H9 (cell line): ENCODE data around the gene MAN1A2. TPM values are rescaled to one million over a fixed set of nuclear protein-coding genes. Genes with fewer than 3 reads are reported as not detected.

Experiments
- DNase-seq: peaks from one replicate; pipeline ENCODE4 v3.0.0-alpha.2; 2017
- H2AFZ ChIP-seq: one replicate; pipeline ENCODE4 v1.6.1; 2013; ENCODE audit warnings: mild to moderate bottlenecking, low read length, control low read depth, moderate library complexity
- H2AK5ac ChIP-seq: 2 replicates; pipeline ENCODE4 v1.6.1; 2013; ENCODE audit warnings: low read length, control low read depth, mixed read lengths; ENCODE audit not compliant: insufficient read length
- H2BK120ac ChIP-seq: one replicate; pipeline ENCODE4 v1.6.1; 2013; ENCODE audit warnings: low read depth, mild to moderate bottlenecking, low read length, control low read depth, inconsistent platforms; ENCODE audit not compliant: poor library complexity, severe bottlenecking
- H2BK12ac ChIP-seq: 2 replicates; pipeline ENCODE4 v1.6.1; 2013; ENCODE audit warnings: low read length, control low read depth, mixed read lengths, low read depth; ENCODE audit not compliant: insufficient read length
- H2BK15ac ChIP-seq: 2 replicates; pipeline ENCODE4 v1.6.1; 2013; ENCODE audit warnings: low read depth, low read length, control low read depth
- H2BK20ac ChIP-seq: one replicate; pipeline ENCODE4 v1.6.1; 2013; ENCODE audit warnings: low read depth, mild to moderate bottlenecking, low read length, control low read depth, inconsistent platforms; ENCODE audit not compliant: poor library complexity, severe bottlenecking
- H2BK5ac ChIP-seq: 2 replicates; pipeline ENCODE4 v1.6.1; 2013; ENCODE audit warnings: low read length, control low read depth, mixed read lengths; ENCODE audit not compliant: insufficient read length
- H3K14ac ChIP-seq: 2 replicates; pipeline ENCODE4 v1.6.1; 2013; ENCODE audit warnings: low read length, control low read depth; ENCODE audit not compliant: insufficient read depth
- H3K18ac ChIP-seq: 2 replicates; pipeline ENCODE4 v1.6.1; 2013; ENCODE audit warnings: low read depth, mild to moderate bottlenecking, mixed read lengths, low read length, control low read depth; ENCODE audit not compliant: insufficient read length
- H3K23ac ChIP-seq: 2 replicates; pipeline ENCODE4 v1.6.1; 2013; ENCODE audit warnings: low read length, control low read depth, mixed read lengths, low read depth; ENCODE audit not compliant: insufficient read length
- H3K23me2 ChIP-seq: 2 replicates; pipeline ENCODE4 v1.6.1; 2013; ENCODE audit warnings: low read depth, mild to moderate bottlenecking, mixed read lengths, low read length, control low read depth; ENCODE audit not compliant: insufficient read length, poor library complexity, severe bottlenecking
- H3K27ac ChIP-seq: 2 replicates; pipeline ENCODE4 v1.5.1; 2013; ENCODE audit warnings: low read length, control low read depth, mixed read lengths, low read depth; ENCODE audit not compliant: insufficient read length
- H3K27me3 ChIP-seq: 2 replicates; pipeline ENCODE4 v1.6.1; 2013; ENCODE audit warnings: low read length, control low read depth, inconsistent platforms; ENCODE audit not compliant: insufficient read depth
- H3K4ac ChIP-seq: 2 replicates; pipeline ENCODE4 v1.6.1; 2013; ENCODE audit warnings: low read depth, mild to moderate bottlenecking, control low read depth, inconsistent platforms, low read length, moderate library complexity
- H3K4me1 ChIP-seq: 2 replicates; pipeline ENCODE4 v1.6.1; 2013; ENCODE audit warnings: low read length, control low read depth, inconsistent platforms; ENCODE audit not compliant: insufficient read depth
- H3K4me2 ChIP-seq: 2 replicates; pipeline ENCODE4 v1.6.1; 2013; ENCODE audit warnings: low read length, control low read depth, mixed read lengths; ENCODE audit not compliant: insufficient read length, insufficient read depth
- H3K56ac ChIP-seq: 2 replicates; pipeline ENCODE4 v1.6.1; 2013; ENCODE audit warnings: low read depth, mild to moderate bottlenecking, mixed read lengths, low read length, control low read depth; ENCODE audit not compliant: insufficient read length
- H3K79me1 ChIP-seq: 2 replicates; pipeline ENCODE4 v1.6.1; 2013; ENCODE audit warnings: low read depth, mild to moderate bottlenecking, moderate library complexity, low read length, control low read depth, inconsistent platforms; ENCODE audit not compliant: insufficient read depth, poor library complexity, severe bottlenecking
- H3K79me2 ChIP-seq: 2 replicates; pipeline ENCODE4 v1.6.1; 2013; ENCODE audit warnings: low read length, control low read depth, inconsistent platforms; ENCODE audit not compliant: insufficient read depth
- H3K9ac ChIP-seq: 2 replicates; pipeline ENCODE4 v1.6.1; 2013; ENCODE audit warnings: low read length, control low read depth, mixed read lengths; ENCODE audit not compliant: insufficient read length; ENCODE audit errors: extremely low read depth
- H3K9me3 ChIP-seq: one replicate; pipeline ENCODE4 v1.6.1; 2013; ENCODE audit warnings: low read depth, low read length, inconsistent platforms; ENCODE audit not compliant: control insufficient read depth
- H3T11ph ChIP-seq: one replicate; pipeline ENCODE4 v1.6.1; 2013; ENCODE audit warnings: mild to moderate bottlenecking, low read length, control low read depth, inconsistent platforms
- H4K20me1 ChIP-seq: one replicate; pipeline ENCODE4 v1.6.1; 2013; ENCODE audit not compliant: control insufficient read depth, insufficient read length, insufficient read depth
- H4K5ac ChIP-seq: 2 replicates; pipeline ENCODE4 v1.6.1; 2013; ENCODE audit warnings: low read depth, mild to moderate bottlenecking, mixed read lengths, low read length, control low read depth; ENCODE audit not compliant: insufficient read length
- H4K8ac ChIP-seq: replicated peaks from 2 replicates; pipeline ENCODE4 v1.6.1; 2013; ENCODE audit warnings: low read length, control low read depth, mixed read lengths, low read depth; ENCODE audit not compliant: insufficient read length
- H4K91ac ChIP-seq: 2 replicates; pipeline ENCODE4 v1.6.1; 2013; ENCODE audit warnings: low read depth, mild to moderate bottlenecking, moderate library complexity, mixed read lengths, low read length, control low read depth; ENCODE audit not compliant: insufficient read length
- H3K27ac Mint-ChIP-seq, 3 experiments: 2 replicates in 2 of 3; 3 replicates in 1 of 3; pipeline ENCODE4 v1.8.0; 2020 to 2021; ENCODE audit warnings: mixed read lengths in 3 of 3, mild to moderate bottlenecking in 1 of 3, moderate library complexity in 1 of 3
- H3K27me3 Mint-ChIP-seq: 2 replicates; pipeline ENCODE4 v1.8.0; 2021; ENCODE audit warnings: low read depth, mild to moderate bottlenecking, moderate library complexity, mixed read lengths
- H3K36me3 Mint-ChIP-seq, 3 experiments: 2 replicates in 2 of 3; 3 replicates in 1 of 3; pipeline ENCODE4 v1.8.0; 2020 to 2021; ENCODE audit warnings: low read depth in 3 of 3, mixed read lengths in 3 of 3; ENCODE audit not compliant: insufficient read depth in 1 of 3
- H3K4me1 Mint-ChIP-seq, 2 experiments: 2 replicates each; pipeline ENCODE4 v1.8.0; 2020; ENCODE audit warnings: mixed read lengths in 2 of 2
- H3K4me3 Mint-ChIP-seq, 2 experiments: 2 replicates in 1 of 2; 3 replicates in 1 of 2; pipeline ENCODE4 v1.8.0; 2020 to 2021; ENCODE audit warnings: mild to moderate bottlenecking in 2 of 2, mixed read lengths in 2 of 2, moderate library complexity in 1 of 2
- H3K9me3 Mint-ChIP-seq, 2 experiments: 2 replicates in 1 of 2; 3 replicates in 1 of 2; pipeline ENCODE4 v1.8.0; 2020; ENCODE audit warnings: mild to moderate bottlenecking in 2 of 2, mixed read lengths in 2 of 2, moderate library complexity in 1 of 2
- total RNA-seq: library from RNA; stranded (reverse); gene quantifications from 2 replicates; pipeline ENCODE4 v1.2.1, GENCODE V29; 2021
- TF ChIP-seq, protein P1 (sequence below): fragments of 200-600 bp; sonication (generic); conservative IDR thresholded peaks from 3 replicates; pipeline ENCODE4 v1.8.0; 2021; ENCODE audit warnings: antibody characterized with exemption, mild to moderate bottlenecking

The MAN1A2 gene
- total RNA-seq, 1 experiment from 2014 or later = 24.0 TPM

- Histone ChIP-seq H3K23me2 (no peaks in the 10 kb centered on the region), H2BK20ac (no peak overlapping the region), H2AK5ac (no peak overlapping the region), H2AFZ (no peak overlapping the region), H3K27me3 (no peaks in the 10 kb centered on the region), H4K5ac (no peak overlapping the region), H3K14ac (no peak overlapping the region), H3K9me3 (no peaks in the 10 kb centered on the region), H3K79me1 (no peaks in the 10 kb centered on the region), H3K79me2 (no peaks in the 10 kb centered on the region), H3K18ac (no peak overlapping the region), H2BK12ac (no peak overlapping the region), H2BK5ac (no peak overlapping the region), H3T11ph (no peak overlapping the region), H3K4me2 (peak overlapping the region; percentile 11), H4K91ac (no peak overlapping the region), H3K23ac (no peak overlapping the region), H3K4ac (no peak overlapping the region), H4K20me1 (no peaks in the 10 kb centered on the region), H3K9ac (no peak overlapping the region), H3K56ac (no peak overlapping the region), H2BK15ac (no peak overlapping the region), H2BK120ac (no peak overlapping the region), H4K8ac (no peak overlapping the region), H3K4me1 (peaks cover 4% of the 10 kb centered on the region; the same call in 1 of the 2 replicates), H3K27ac (no peak overlapping the region)
- H3K27ac Mint-ChIP-seq = peak overlapping the region; percentile 28 to 87 (median 75); a peak in 6 of 7 replicates
- TF ChIP-seq, protein P1, sequence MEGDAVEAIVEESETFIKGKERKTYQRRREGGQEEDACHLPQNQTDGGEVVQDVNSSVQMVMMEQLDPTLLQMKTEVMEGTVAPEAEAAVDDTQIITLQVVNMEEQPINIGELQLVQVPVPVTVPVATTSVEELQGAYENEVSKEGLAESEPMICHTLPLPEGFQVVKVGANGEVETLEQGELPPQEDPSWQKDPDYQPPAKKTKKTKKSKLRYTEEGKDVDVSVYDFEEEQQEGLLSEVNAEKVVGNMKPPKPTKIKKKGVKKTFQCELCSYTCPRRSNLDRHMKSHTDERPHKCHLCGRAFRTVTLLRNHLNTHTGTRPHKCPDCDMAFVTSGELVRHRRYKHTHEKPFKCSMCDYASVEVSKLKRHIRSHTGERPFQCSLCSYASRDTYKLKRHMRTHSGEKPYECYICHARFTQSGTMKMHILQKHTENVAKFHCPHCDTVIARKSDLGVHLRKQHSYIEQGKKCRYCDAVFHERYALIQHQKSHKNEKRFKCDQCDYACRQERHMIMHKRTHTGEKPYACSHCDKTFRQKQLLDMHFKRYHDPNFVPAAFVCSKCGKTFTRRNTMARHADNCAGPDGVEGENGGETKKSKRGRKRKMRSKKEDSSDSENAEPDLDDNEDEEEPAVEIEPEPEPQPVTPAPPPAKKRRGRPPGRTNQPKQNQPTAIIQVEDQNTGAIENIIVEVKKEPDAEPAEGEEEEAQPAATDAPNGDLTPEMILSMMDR = no peak
- H3K4me1 Mint-ChIP-seq = peaks cover 9 to 10% of the 10 kb centered on the region in 2 experiments
- H3K27me3 Mint-ChIP-seq = no peaks in the 10 kb centered on the region
- H3K36me3 Mint-ChIP-seq = no peaks in the 10 kb centered on the region; a peak in 1 of 7 replicates
- no peak overlapping the region for H3K4me3 Mint-ChIP-seq
- peak; percentile 36 for DNase-seq
- no peaks in the 10 kb centered on the region for H3K9me3 Mint-ChIP-seq
Observed at GRCh38 chr1:117416546-117417125, 49.4 kb downstream of the MAN1A2 start.
